G401.6 (cell line): Measurements from ENCODE around the gene UBN1.
"Not testable (repeated sequence)": the region's sequence is repeated elsewhere in the genome, so short reads cannot be mapped to it uniquely, and the experiment has no call there.

Experiments used
- FAIRE-seq: peaks from 2 replicates; lab custom pipeline; 2012; peaks lifted over from hg19 to GRCh38; lab: Jason Lieb, UNC

UBN1 gene

GRCh38 chr16:4884972-4885874 is 37.9 kb downstream of the UBN1 start:
- FAIRE-seq: no peak

- FAIRE-seq: no peak
Observed at GRCh38 chr16:4886151-4886550, 38.9 kb downstream of the UBN1 start.

GRCh38 chr16:4888428-4889135 is 41.3 kb downstream of the UBN1 start:
- FAIRE-seq: no peak

GRCh38 chr16:4890026-4890425 is 42.7 kb downstream of the UBN1 start:
- no peak for FAIRE-seq

GRCh38 chr16:4890686-4891085 is 43.4 kb downstream of the UBN1 start:
- FAIRE-seq: no peak

GRCh38 chr16:4891097-4891885 is 44.0 kb downstream of the UBN1 start:
- FAIRE-seq: no peak

GRCh38 chr16:4891886-4892216 is 44.6 kb downstream of the UBN1 start:
- no peak for FAIRE-seq

GRCh38 chr16:4892361-4893102 is 45.3 kb downstream of the UBN1 start:
- no peak for FAIRE-seq

GRCh38 chr16:4893103-4893862 is 46.0 kb downstream of the UBN1 start:
- no peak for FAIRE-seq

- FAIRE-seq: no peak
Observed at GRCh38 chr16:4894276-4895150, 47.2 kb downstream of the UBN1 start.

GRCh38 chr16:4895366-4895765 is 48.1 kb downstream of the UBN1 start:
- no peak for FAIRE-seq

- not testable (repeated sequence) for FAIRE-seq
Observed at GRCh38 chr16:4896761-4897160, 49.5 kb downstream of the UBN1 start.

GRCh38 chr16:4897328-4897727 is 50.0 kb downstream of the UBN1 start:
- no peak for FAIRE-seq

GRCh38 chr16:4898811-4899473 is 51.7 kb downstream of the UBN1 start:
- FAIRE-seq: no peak

- no peak for FAIRE-seq
Observed at GRCh38 chr16:4899474-4899846, 52.2 kb downstream of the UBN1 start.

- no peak for FAIRE-seq
Observed at GRCh38 chr16:4900036-4900435, 52.8 kb downstream of the UBN1 start.

- no peak for FAIRE-seq
Observed at GRCh38 chr16:4900750-4901149, 53.5 kb downstream of the UBN1 start.

GRCh38 chr16:4902038-4902437 is 54.8 kb downstream of the UBN1 start:
- no peak for FAIRE-seq

- no peak for FAIRE-seq
Observed at GRCh38 chr16:4904108-4904941, 57.0 kb downstream of the UBN1 start.
